22Rv1 (cell line): ENCODE data around the gene KLK2.

Source experiments
- H3K27ac ChIP-seq: fragments of 450-650 bp; 2 replicates; pipeline ENCODE4 v1.5.1; 2017
- ZFX ChIP-seq: fragments of 450-650 bp; IDR thresholded peaks from 2 replicates; pipeline ENCODE4 v1.6.1; 2017; ENCODE audit warnings: antibody characterized with exemption, borderline replicate concordance
- TF ChIP-seq, protein P1 (sequence below): fragments of 450-650 bp; IDR thresholded peaks from 2 replicates; pipeline ENCODE4 v1.5.1; 2017; ENCODE audit warnings: mild to moderate bottlenecking

The KLK2 gene

DNA sequence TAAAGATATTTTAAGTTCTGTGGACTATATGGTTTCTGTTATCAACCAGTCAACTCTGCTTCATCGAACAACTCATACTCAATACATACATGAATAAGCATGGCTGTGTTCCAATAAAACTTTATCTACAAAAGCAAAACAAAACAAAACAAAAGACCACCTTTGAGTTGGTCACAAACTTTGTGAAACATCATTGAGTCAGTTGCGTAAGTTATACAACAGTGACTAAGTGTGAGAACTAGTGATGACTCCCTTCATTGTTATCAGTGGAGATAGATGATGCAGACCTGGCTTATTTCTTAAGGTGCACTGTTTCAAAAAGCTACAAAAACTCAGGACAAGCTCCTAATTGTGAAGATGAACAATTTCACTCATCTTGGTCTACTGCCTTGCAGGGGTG is 52.5 kb downstream of the KLK2 start:
- no peak overlapping the region for H3K27ac ChIP-seq
- TF ChIP-seq ZFX, result no peak
- TF ChIP-seq, protein P1, sequence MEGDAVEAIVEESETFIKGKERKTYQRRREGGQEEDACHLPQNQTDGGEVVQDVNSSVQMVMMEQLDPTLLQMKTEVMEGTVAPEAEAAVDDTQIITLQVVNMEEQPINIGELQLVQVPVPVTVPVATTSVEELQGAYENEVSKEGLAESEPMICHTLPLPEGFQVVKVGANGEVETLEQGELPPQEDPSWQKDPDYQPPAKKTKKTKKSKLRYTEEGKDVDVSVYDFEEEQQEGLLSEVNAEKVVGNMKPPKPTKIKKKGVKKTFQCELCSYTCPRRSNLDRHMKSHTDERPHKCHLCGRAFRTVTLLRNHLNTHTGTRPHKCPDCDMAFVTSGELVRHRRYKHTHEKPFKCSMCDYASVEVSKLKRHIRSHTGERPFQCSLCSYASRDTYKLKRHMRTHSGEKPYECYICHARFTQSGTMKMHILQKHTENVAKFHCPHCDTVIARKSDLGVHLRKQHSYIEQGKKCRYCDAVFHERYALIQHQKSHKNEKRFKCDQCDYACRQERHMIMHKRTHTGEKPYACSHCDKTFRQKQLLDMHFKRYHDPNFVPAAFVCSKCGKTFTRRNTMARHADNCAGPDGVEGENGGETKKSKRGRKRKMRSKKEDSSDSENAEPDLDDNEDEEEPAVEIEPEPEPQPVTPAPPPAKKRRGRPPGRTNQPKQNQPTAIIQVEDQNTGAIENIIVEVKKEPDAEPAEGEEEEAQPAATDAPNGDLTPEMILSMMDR, result no peak

DNA sequence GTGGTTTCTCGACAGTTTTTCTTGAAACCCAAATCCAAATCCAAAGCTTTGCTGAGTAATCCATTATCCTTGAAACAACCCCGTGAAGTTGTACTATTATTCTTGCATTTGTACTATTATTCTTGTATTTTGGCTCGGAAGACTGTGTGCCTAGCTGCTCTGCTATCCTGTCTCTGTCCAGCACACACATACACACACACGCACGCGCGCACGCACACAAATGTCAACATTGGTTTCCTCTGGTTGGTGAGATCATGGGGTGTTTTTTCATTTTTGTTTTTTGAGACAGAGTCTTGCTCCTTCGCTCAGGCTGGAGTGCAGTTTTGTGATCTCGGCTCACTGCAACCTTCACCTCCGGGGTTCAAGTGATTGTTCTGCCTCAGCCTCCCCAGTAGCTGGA is 52.9 kb downstream of the KLK2 start:
- H3K27ac ChIP-seq, result no peak overlapping the region
- TF ChIP-seq, protein P1, result no peak
- no peak for TF ChIP-seq ZFX

DNA sequence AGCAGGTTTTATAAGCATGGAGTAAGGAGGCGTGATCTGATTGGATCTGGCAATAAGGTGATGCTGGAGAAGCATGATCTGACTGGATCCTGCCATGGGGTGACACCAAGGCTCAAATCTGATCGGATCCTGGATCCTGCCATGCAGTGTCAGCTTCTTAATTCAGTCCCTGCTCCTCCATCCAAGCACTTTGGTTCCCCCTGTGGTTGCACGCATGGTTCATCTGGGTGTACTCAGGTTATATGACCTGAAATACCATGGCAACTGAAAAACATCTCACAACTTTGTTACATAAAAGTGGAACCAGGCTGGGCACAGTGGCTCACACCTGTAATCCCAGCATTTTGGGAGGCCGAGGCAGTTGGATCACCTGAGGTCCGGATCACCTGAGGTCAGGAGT is 55.6 kb downstream of the KLK2 start:
- no peak overlapping the region for H3K27ac ChIP-seq
- TF ChIP-seq, protein P1, result no peak
- TF ChIP-seq ZFX, result no peak
